Body of pancreas (tissue), 4 donors: ENCODE data around the gene STPG1.

Experiments
- POLR2A ChIP-seq, 3 donors: fragments of 450-650 bp; IDR thresholded peaks; one replicate each; pipeline ENCODE4 v1.6.1; 2016; ENCODE audit warnings: antibody characterized with exemption in 3 of 3, mild to moderate bottlenecking in 2 of 3
- TF ChIP-seq, protein P1 (sequence below), 7 experiments: fragments of 450-650 bp in 4 of 7; fragments of 200-600 bp in 3 of 7; sonication (generic) in 3 of 7; IDR thresholded peaks; one replicate each; pipeline ENCODE4 v1.5.1; 2016 to 2019; ENCODE audit warnings: antibody characterized with exemption in 7 of 7

DNA sequence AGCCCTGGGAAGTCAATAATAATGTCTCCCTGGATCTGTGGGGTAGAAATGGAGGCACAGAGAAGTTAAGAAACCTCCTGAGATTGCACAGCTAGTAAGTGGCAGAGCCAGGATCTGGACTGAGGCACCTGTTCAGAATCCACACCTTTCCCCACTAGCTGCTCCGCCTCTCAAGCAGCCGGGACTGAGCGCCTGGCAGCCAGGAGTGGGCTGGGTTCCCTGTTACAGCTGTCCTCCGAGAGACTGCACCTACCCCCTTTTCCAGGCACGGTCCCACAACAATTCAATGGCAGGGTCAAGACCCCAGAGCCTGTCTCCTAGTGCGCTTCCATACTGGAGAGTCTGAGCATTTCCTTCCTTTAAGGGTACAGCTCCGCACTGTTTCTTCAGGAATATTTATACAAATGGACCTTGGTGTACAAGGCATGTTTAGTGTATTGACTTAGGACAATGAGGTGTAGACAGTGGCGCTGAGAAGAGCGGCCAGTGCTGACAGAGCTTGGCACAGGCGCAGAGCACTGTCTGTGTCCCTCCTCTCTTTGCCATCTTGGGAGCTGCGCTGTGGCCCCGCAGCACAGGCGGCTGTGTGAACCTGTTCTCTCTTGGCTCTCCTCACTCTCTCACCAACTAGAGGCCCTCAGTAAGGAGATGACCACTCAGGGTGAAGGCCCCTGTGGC is 70.0 kb downstream of the STPG1 start:
- TF ChIP-seq, protein P1, sequence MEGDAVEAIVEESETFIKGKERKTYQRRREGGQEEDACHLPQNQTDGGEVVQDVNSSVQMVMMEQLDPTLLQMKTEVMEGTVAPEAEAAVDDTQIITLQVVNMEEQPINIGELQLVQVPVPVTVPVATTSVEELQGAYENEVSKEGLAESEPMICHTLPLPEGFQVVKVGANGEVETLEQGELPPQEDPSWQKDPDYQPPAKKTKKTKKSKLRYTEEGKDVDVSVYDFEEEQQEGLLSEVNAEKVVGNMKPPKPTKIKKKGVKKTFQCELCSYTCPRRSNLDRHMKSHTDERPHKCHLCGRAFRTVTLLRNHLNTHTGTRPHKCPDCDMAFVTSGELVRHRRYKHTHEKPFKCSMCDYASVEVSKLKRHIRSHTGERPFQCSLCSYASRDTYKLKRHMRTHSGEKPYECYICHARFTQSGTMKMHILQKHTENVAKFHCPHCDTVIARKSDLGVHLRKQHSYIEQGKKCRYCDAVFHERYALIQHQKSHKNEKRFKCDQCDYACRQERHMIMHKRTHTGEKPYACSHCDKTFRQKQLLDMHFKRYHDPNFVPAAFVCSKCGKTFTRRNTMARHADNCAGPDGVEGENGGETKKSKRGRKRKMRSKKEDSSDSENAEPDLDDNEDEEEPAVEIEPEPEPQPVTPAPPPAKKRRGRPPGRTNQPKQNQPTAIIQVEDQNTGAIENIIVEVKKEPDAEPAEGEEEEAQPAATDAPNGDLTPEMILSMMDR (IDR thresholded peaks at IDR 0.05): no peak
- no peak for TF ChIP-seq POLR2A (IDR thresholded peaks at IDR 0.05)
